Fibroblast of lung (primary cell): ENCODE measurements around the gene BIVM. TPM values are rescaled to one million over a fixed set of nuclear protein-coding genes. Genes with fewer than 3 reads are reported as not detected.

Experiments
- DNase-seq, 2 donors: peaks; one replicate each; pipeline versions ENCODE4 v3.0.0 to v3.0.0-alpha.2; 2010; ENCODE audit warnings: low read depth in 2 of 2
- H2AFZ ChIP-seq: 2 replicates; pipeline ENCODE4 v1.5.1; 2012; ENCODE audit warnings: low read length, control low read depth, inconsistent platforms
- H3K27ac ChIP-seq: 2 replicates; pipeline ENCODE4 v1.5.1; 2011; ENCODE audit warnings: low read length, control low read depth; ENCODE audit not compliant: insufficient read depth
- H3K27me3 ChIP-seq: 2 replicates; pipeline ENCODE4 v1.5.1; 2011; ENCODE audit warnings: mild to moderate bottlenecking, low read length; ENCODE audit not compliant: control insufficient read depth, insufficient read depth
- H3K36me3 ChIP-seq: 2 replicates; pipeline ENCODE4 v1.5.1; 2011; ENCODE audit warnings: low read length; ENCODE audit not compliant: control insufficient read depth, insufficient read depth
- H3K4me1 ChIP-seq: 2 replicates; pipeline ENCODE4 v1.5.1; 2011; ENCODE audit warnings: low read length; ENCODE audit not compliant: control insufficient read depth, insufficient read depth; ENCODE audit errors: extremely low read depth
- H3K4me2 ChIP-seq: 2 replicates; pipeline ENCODE4 v1.5.1; 2011; ENCODE audit warnings: low read length, control low read depth; ENCODE audit not compliant: insufficient read depth; ENCODE audit errors: extremely low read depth
- H3K4me3 ChIP-seq, 4 experiments: fragments of 200-600 bp in 1 of 4; sonication (generic) in 1 of 4; replicated peaks in 1 of 4; 2 replicates each; pipeline ENCODE4 v1.5.1; 2011 to 2016; ENCODE audit warnings: low read length in 4 of 4, low read depth in 3 of 4, mild to moderate bottlenecking in 3 of 4, control low read depth in 2 of 4, inconsistent platforms in 1 of 4, mixed read lengths in 1 of 4; ENCODE audit not compliant: insufficient read depth in 1 of 4; ENCODE audit errors: control extremely low read depth in 1 of 4
- H3K79me2 ChIP-seq: 2 replicates; pipeline ENCODE4 v1.5.1; 2012; ENCODE audit warnings: mild to moderate bottlenecking, low read length, inconsistent platforms; ENCODE audit not compliant: control insufficient read depth, insufficient read depth
- H3K9ac ChIP-seq: 2 replicates; pipeline ENCODE4 v1.5.1; 2011; ENCODE audit warnings: mild to moderate bottlenecking, low read length, control low read depth; ENCODE audit not compliant: insufficient read depth
- H3K9me3 ChIP-seq: 2 replicates; pipeline ENCODE4 v1.5.1; 2012; ENCODE audit warnings: low read depth, low read length; ENCODE audit not compliant: control insufficient read depth, insufficient read depth
- H4K20me1 ChIP-seq: 2 replicates; pipeline ENCODE4 v1.5.1; 2011; ENCODE audit warnings: low read length; ENCODE audit not compliant: control insufficient read depth, insufficient read depth; ENCODE audit errors: extremely low read depth
- CTCF ChIP-seq, 2 donors: IDR thresholded peaks in 1 of 2; conservative IDR thresholded peaks in 1 of 2; 1 replicate in 1 of 2; 2 replicates in 1 of 2; pipeline ENCODE4 v1.5.1; 2011 to 2012; ENCODE audit warnings: low read length in 2 of 2, control low read depth in 1 of 2, inconsistent platforms in 1 of 2, low read depth in 1 of 2, mild to moderate bottlenecking in 1 of 2
- EZH2 ChIP-seq: IDR thresholded peaks from 2 replicates; pipeline ENCODE4 v1.5.1; 2012; ENCODE audit warnings: low read length, control low read depth, mild to moderate bottlenecking; ENCODE audit errors: missing control alignments
- polyA plus RNA-seq, 2 donors: library from polyadenylated mRNA; depleted of rRNA in 1 of 2; stranded (reverse) in 1 of 2; unstranded in 1 of 2; fragments of >200 nt; gene quantifications; 2 replicates each; pipeline ENCODE4 v1.2.1, GENCODE V29; 2011 to 2012; ENCODE audit warnings: missing spikeins in 1 of 2
- total RNA-seq: library from RNA; depleted of rRNA; stranded (reverse); fragments of >200 nt; gene quantifications from 2 replicates; pipeline ENCODE4 v1.2.1, GENCODE V29; 2014

BIVM gene
- total and polyA plus RNA-seq, 2 donors (not counting 1 experiment from before 2014, with no cell fraction given), result 22.3 to 22.4 TPM

GRCh38 chr13:102830646-102831045, 31.7 kb downstream of the BIVM start:
- no peak overlapping the region for H3K4me2 ChIP-seq
- TF ChIP-seq CTCF (conservative IDR thresholded peaks at IDR 0.05 in 1 of 2, IDR thresholded peaks at IDR 0.05 in 1 of 2; ENCODE audit: low read depth in 1 of 2, low read length in 2 of 2) (no peak), EZH2 (no peak)
- H2AFZ ChIP-seq, result no peak overlapping the region
- no peaks in the 10 kb centered on the region for H3K27me3 ChIP-seq
- H3K4me3 ChIP-seq, result no peak overlapping the region
- H4K20me1 ChIP-seq, result no peaks in the 10 kb centered on the region
- H3K9me3 ChIP-seq, result no peaks in the 10 kb centered on the region
- no peak overlapping the region for H3K27ac ChIP-seq
- no peaks in the 10 kb centered on the region for H3K79me2 ChIP-seq
- H3K36me3 ChIP-seq, result peaks cover 2% of the 10 kb centered on the region
- no peak overlapping the region for H3K9ac ChIP-seq
- peak in 1 of 2 donors; percentile 13 for DNase-seq
- peaks cover 4% of the 10 kb centered on the region for H3K4me1 ChIP-seq

GRCh38 chr13:102836471-102836870, 37.6 kb downstream of the BIVM start:
- Histone ChIP-seq H4K20me1 (no peaks in the 10 kb centered on the region), H3K27ac (no peak overlapping the region)
- no peak for TF ChIP-seq EZH2
- TF ChIP-seq CTCF (conservative IDR thresholded peaks at IDR 0.05 in 1 of 2, IDR thresholded peaks at IDR 0.05 in 1 of 2; ENCODE audit: low read depth in 1 of 2, low read length in 2 of 2), result no peak

GRCh38 chr13:102838273-102838672, 39.4 kb downstream of the BIVM start:
- no peak for DNase-seq
- H3K27ac ChIP-seq, result no peak overlapping the region

More at GRCh38 chr13:102836471-102836870, 37.6 kb downstream of the BIVM start:
- Histone ChIP-seq H3K9ac (no peak overlapping the region), H3K27me3 (no peaks in the 10 kb centered on the region), H3K4me1 (no peaks in the 10 kb centered on the region), H3K36me3 (no peaks in the 10 kb centered on the region), H3K9me3 (no peaks in the 10 kb centered on the region), H2AFZ (no peak overlapping the region), H3K4me2 (no peak overlapping the region), H3K4me3 (no peak overlapping the region), H3K79me2 (no peaks in the 10 kb centered on the region)
- DNase-seq, result no peak

More at GRCh38 chr13:102838273-102838672, 39.4 kb downstream of the BIVM start:
- Histone ChIP-seq H3K9ac (no peak overlapping the region), H3K4me1 (no peaks in the 10 kb centered on the region), H3K4me3 (no peak overlapping the region), H3K36me3 (no peaks in the 10 kb centered on the region), H3K9me3 (no peaks in the 10 kb centered on the region), H3K79me2 (no peaks in the 10 kb centered on the region), H3K4me2 (no peak overlapping the region), H3K27me3 (no peaks in the 10 kb centered on the region), H4K20me1 (no peaks in the 10 kb centered on the region), H2AFZ (no peak overlapping the region)
- no peak for TF ChIP-seq EZH2
- TF ChIP-seq CTCF (conservative IDR thresholded peaks at IDR 0.05 in 1 of 2, IDR thresholded peaks at IDR 0.05 in 1 of 2; ENCODE audit: low read depth in 1 of 2, low read length in 2 of 2), result no peak
